Right lobe of liver (tissue), 6 donors: ENCODE results near the gene MAMLD1. TPM values are rescaled to one million over a fixed set of nuclear protein-coding genes. Genes with fewer than 3 reads are reported as not detected.

Experiments
- ATAC-seq, 4 donors: fragments of 200-7000 bp; cut with Tn5 transposase; one replicate each; pipeline ENCODE4 v1.9.1; 2020; ENCODE audit warnings: mild to moderate bottlenecking in 4 of 4, moderate library complexity in 4 of 4
- DNase-seq, 3 donors: peaks; one replicate each; pipeline ENCODE4 v3.0.0-alpha.2; 2020
- H3K27ac ChIP-seq, 3 donors: fragments of 200-600 bp; one replicate each; pipeline ENCODE4 v1.8.0; 2022
- H3K27me3 ChIP-seq, 2 donors: fragments of 200-600 bp; one replicate each; pipeline ENCODE4 v1.8.0; 2022
- H3K36me3 ChIP-seq, 4 donors: fragments of 200-600 bp; sonication (generic) in 1 of 4; one replicate each; pipeline versions ENCODE4 v1.5.1 to v1.8.0; 2017 to 2022; ENCODE audit warnings: control low read depth in 1 of 4
- H3K4me1 ChIP-seq, 4 donors: fragments of 200-600 bp; sonication (generic) in 1 of 4; one replicate each; pipeline versions ENCODE4 v1.5.1 to v1.8.0; 2017 to 2022; ENCODE audit warnings: control low read depth in 1 of 4
- H3K4me3 ChIP-seq, 3 donors: fragments of 200-600 bp; one replicate each; pipeline ENCODE4 v1.8.0; 2022
- H3K9me3 ChIP-seq, 4 donors: fragments of 200-600 bp; sonication (generic) in 1 of 4; one replicate each; pipeline versions ENCODE4 v1.5.1 to v1.8.0; 2017 to 2022; ENCODE audit warnings: control low read depth in 1 of 4
- CTCF ChIP-seq, 4 donors: fragments of 200-600 bp in 3 of 4; fragments of 450-650 bp in 1 of 4; IDR thresholded peaks; one replicate each; pipeline versions ENCODE4 v1.5.1 to v1.8.0; 2016 to 2022; ENCODE audit warnings: antibody characterized with exemption in 4 of 4, mild to moderate bottlenecking in 2 of 4
- POLR2A ChIP-seq: fragments of 450-650 bp; IDR thresholded peaks from one replicate; pipeline ENCODE4 v1.6.1; 2017; ENCODE audit warnings: antibody characterized with exemption, mild to moderate bottlenecking
- WGBS: methylation state at CpG from one replicate; pipeline ENCODE4 v1.1.6; 2018; ENCODE audit warnings: low coverage, low lambda C conversion rate; ENCODE audit not compliant: insufficient coverage; ENCODE audit errors: missing lambda C conversion rate; 5-methylcytosine and 5-hydroxymethylcytosine counted together
- intact Hi-C, 2 donors: fragments of 100-400 bp; cut with DNase I; formaldehyde crosslinking; loops; one replicate each; pipeline versions ENCODE4 v1.11.2 to v1.14.1; 2022
- total RNA-seq, 6 experiments: library from RNA; depleted of rRNA in 2 of 6; stranded (reverse); fragments of >200 nt in 2 of 6; fragmentation: NEBNext Ultra II Directional in 3 of 6; extraction: Animal tissue kit (Norgen Biotek cat#: 25700) in 3 of 6; gene quantifications; one replicate each; pipeline versions ENCODE4 v1.1.0 to v1.2.4, GENCODE V29; 2016 to 2023
- donor health status: DM: no; HTN: yes; CAD: no.
- donor health status: DM: no; HTN: no; CAD: no.
- donor health status: DM: no; HTN: no; CAD: no.
- donor health status: DM: no; HTN: yes; CAD: no.
- donor health status: DM: no; HTN: yes; CAD: no.

MAMLD1 gene
- total RNA-seq, 6 experiments from 2014 or later = 0.99 to 4.7 (median 1.8) TPM

- no peak for DNase-seq
- Histone ChIP-seq H3K36me3 (no peaks in the 10 kb centered on the region), H3K27me3 (no peaks in the 10 kb centered on the region), H3K4me3 (no peak overlapping the region), H3K4me1 (no peaks in the 10 kb centered on the region), H3K9me3 (no peaks in the 10 kb centered on the region), H3K27ac (no peak overlapping the region)
- TF ChIP-seq POLR2A = no peak
- no peak for TF ChIP-seq CTCF (IDR thresholded peaks at IDR 0.05)
- WGBS = 41% methylated on average over 13 of the region's 13 CpGs
- intact Hi-C loops = no loop called here
- peak in 2 of 4 donors; percentile 24 to 39 for ATAC-seq
These were observed 115.7 kb downstream of the MAMLD1 start for GRCh38 chrX:150478496-150479492.

- ATAC-seq = peak in 1 of 4 donors; percentile 84
- H3K4me3 ChIP-seq = no peak overlapping the region
- H3K9me3 ChIP-seq = no peaks in the 10 kb centered on the region
- no peak for DNase-seq
- TF ChIP-seq CTCF (IDR thresholded peaks at IDR 0.05) = no peak
- TF ChIP-seq POLR2A = no peak
- WGBS = 50% methylated on average over 5 of the region's 6 CpGs
- peaks cover 0 to 6% (median 0%) of the 10 kb centered on the region in 4 donors for H3K4me1 ChIP-seq
- H3K27me3 ChIP-seq = no peaks in the 10 kb centered on the region
- intact Hi-C loops = no loop called here
- H3K36me3 ChIP-seq = no peaks in the 10 kb centered on the region
- H3K27ac ChIP-seq = no peak overlapping the region
These were observed 119.6 kb downstream of the MAMLD1 start for GRCh38 chrX:150482537-150483206.

- DNase-seq = no peak
- no peaks in the 10 kb centered on the region for H3K9me3 ChIP-seq
- H3K36me3 ChIP-seq = no peaks in the 10 kb centered on the region
- intact Hi-C loops = no loop called here
- H3K27ac ChIP-seq = no peak overlapping the region
- H3K4me3 ChIP-seq = no peak overlapping the region
- 62% methylated on average over 8 of the region's 8 CpGs for WGBS
- H3K4me1 ChIP-seq = peaks cover 0 to 6% (median 0%) of the 10 kb centered on the region in 4 donors
- no peaks in the 10 kb centered on the region for H3K27me3 ChIP-seq
- ATAC-seq = no peak
- TF ChIP-seq CTCF (IDR thresholded peaks at IDR 0.05) (no peak), POLR2A (no peak)
These were observed 120.4 kb downstream of the MAMLD1 start for GRCh38 chrX:150483356-150483985.

- peak; percentile 61 to 71 (median 64) for DNase-seq
- peak; percentile 86 to 94 (median 90) for ATAC-seq
These were observed 122.9 kb downstream of the MAMLD1 start for GRCh38 chrX:150486011-150486410.

More at GRCh38 chrX:150486011-150486410, 122.9 kb downstream of the MAMLD1 start:
- H3K36me3 ChIP-seq = no peaks in the 10 kb centered on the region
- peaks cover 0 to 6% (median 0%) of the 10 kb centered on the region in 4 donors for H3K4me1 ChIP-seq
- no peaks in the 10 kb centered on the region for H3K27me3 ChIP-seq
- H3K27ac ChIP-seq = no peak overlapping the region
- no peak overlapping the region for H3K4me3 ChIP-seq
- peak; percentile 61 to 85 (median 76) for TF ChIP-seq CTCF (IDR thresholded peaks at IDR 0.05)
- no peak for TF ChIP-seq POLR2A
- H3K9me3 ChIP-seq = no peaks in the 10 kb centered on the region
- 63% methylated on average over 2 of the region's 3 CpGs for WGBS
- intact Hi-C loops = no loop called here
